Mesenchymal stem cell (in vitro differentiated cells and primary cell): ENCODE results near the gene AFAP1.
A peak's percentile ranks its signal among the peaks of the same experiment; 100 is the strongest.

Experiments used
- DNase-seq: peaks from one replicate; pipeline ENCODE4 v3.0.0-alpha.2; 2013
- H2AFZ ChIP-seq: one replicate; pipeline ENCODE4 v1.6.1; 2013; ENCODE audit warnings: low read depth, mild to moderate bottlenecking, control low read depth, inconsistent platforms, low read length, moderate library complexity
- H2AK5ac ChIP-seq: 2 replicates; pipeline ENCODE4 v1.6.1; 2013; ENCODE audit warnings: low read length, moderate library complexity, mild to moderate bottlenecking, inconsistent platforms; ENCODE audit not compliant: severe bottlenecking
- H2BK120ac ChIP-seq: one replicate; pipeline ENCODE4 v1.6.1; 2013; ENCODE audit warnings: low read depth, mild to moderate bottlenecking, inconsistent platforms, low read length, moderate library complexity
- H2BK12ac ChIP-seq, 2 experiments: one replicate each; pipeline ENCODE4 v1.6.1; 2013; ENCODE audit warnings: inconsistent platforms in 2 of 2, low read length in 2 of 2, mild to moderate bottlenecking in 2 of 2, moderate library complexity in 2 of 2, control low read depth in 1 of 2
- H2BK15ac ChIP-seq: one replicate; pipeline ENCODE4 v1.6.1; 2013; ENCODE audit warnings: mild to moderate bottlenecking, low read depth, inconsistent platforms; ENCODE audit not compliant: poor library complexity, severe bottlenecking
- H2BK5ac ChIP-seq: 2 replicates; pipeline ENCODE4 v1.6.1; 2013; ENCODE audit warnings: low read depth, mild to moderate bottlenecking, low read length, control low read depth, inconsistent platforms; ENCODE audit not compliant: poor library complexity, severe bottlenecking
- H3K14ac ChIP-seq, 2 experiments: one replicate each; pipeline ENCODE4 v1.6.1; 2013; ENCODE audit warnings: inconsistent platforms in 2 of 2, low read length in 2 of 2, control low read depth in 1 of 2, mild to moderate bottlenecking in 1 of 2, moderate library complexity in 1 of 2
- H3K18ac ChIP-seq, 2 experiments: one replicate each; pipeline ENCODE4 v1.6.1; 2013; ENCODE audit warnings: inconsistent platforms in 2 of 2, low read length in 2 of 2, control low read depth in 1 of 2, low read depth in 1 of 2, mild to moderate bottlenecking in 1 of 2
- H3K23ac ChIP-seq, 2 experiments: one replicate each; pipeline ENCODE4 v1.6.1; 2013; ENCODE audit warnings: inconsistent platforms in 2 of 2, low read length in 2 of 2, mild to moderate bottlenecking in 2 of 2, moderate library complexity in 2 of 2, control low read depth in 1 of 2
- H3K27ac ChIP-seq: 2 replicates; pipeline ENCODE4 v1.5.1; 2013; ENCODE audit warnings: mild to moderate bottlenecking, moderate library complexity, low read length, control low read depth, inconsistent platforms; ENCODE audit not compliant: poor library complexity, severe bottlenecking
- H3K27me3 ChIP-seq, 2 experiments: 2 replicates each; pipeline versions ENCODE4 v1.6.1 to v1.7.0; 2013; ENCODE audit warnings: low read length in 2 of 2, mild to moderate bottlenecking in 2 of 2, moderate library complexity in 2 of 2, control low read depth in 1 of 2, inconsistent platforms in 1 of 2; ENCODE audit not compliant: control insufficient read depth in 1 of 2, insufficient read depth in 1 of 2
- H3K36me3 ChIP-seq, 2 experiments: 2 replicates each; pipeline versions ENCODE4 v1.6.1 to v1.7.0; 2013; ENCODE audit warnings: low read length in 2 of 2, control low read depth in 1 of 2, inconsistent platforms in 1 of 2, low read depth in 1 of 2, mild to moderate bottlenecking in 1 of 2; ENCODE audit not compliant: insufficient read depth in 2 of 2, control insufficient read depth in 1 of 2
- H3K4ac ChIP-seq, 2 experiments: one replicate each; pipeline ENCODE4 v1.6.1; 2013; ENCODE audit warnings: inconsistent platforms in 2 of 2, low read length in 2 of 2, mild to moderate bottlenecking in 2 of 2, moderate library complexity in 2 of 2, control low read depth in 1 of 2, low read depth in 1 of 2
- H3K4me1 ChIP-seq: 2 replicates; pipeline ENCODE4 v1.6.1; 2013; ENCODE audit warnings: low read depth, low read length, control low read depth; ENCODE audit not compliant: control insufficient read depth, insufficient read depth
- H3K4me2 ChIP-seq: 2 replicates; pipeline ENCODE4 v1.6.1; 2013; ENCODE audit warnings: low read length, mild to moderate bottlenecking, inconsistent platforms; ENCODE audit not compliant: poor library complexity, severe bottlenecking
- H3K4me3 ChIP-seq, 2 experiments: 2 replicates each; pipeline versions ENCODE4 v1.5.1 to v1.7.0; 2013; ENCODE audit warnings: low read length in 2 of 2, mild to moderate bottlenecking in 2 of 2, control low read depth in 1 of 2, low read depth in 1 of 2; ENCODE audit not compliant: insufficient read depth in 1 of 2
- H3K79me1 ChIP-seq: replicated peaks from 2 replicates; pipeline ENCODE4 v1.6.1; 2013; ENCODE audit warnings: mild to moderate bottlenecking, control low read depth, low read length, inconsistent platforms; ENCODE audit not compliant: poor library complexity, severe bottlenecking
- H3K9ac ChIP-seq: 2 replicates; pipeline ENCODE4 v1.7.0; 2013; ENCODE audit warnings: mild to moderate bottlenecking, low read length, moderate library complexity
- H3K9me3 ChIP-seq: 2 replicates; pipeline ENCODE4 v1.7.0; 2013; ENCODE audit warnings: mild to moderate bottlenecking, low read length; ENCODE audit not compliant: control insufficient read depth
- H4K8ac ChIP-seq: one replicate; pipeline ENCODE4 v1.6.1; 2013; ENCODE audit warnings: inconsistent platforms, mild to moderate bottlenecking, low read length, moderate library complexity
- H4K91ac ChIP-seq: one replicate; pipeline ENCODE4 v1.6.1; 2013; ENCODE audit warnings: mild to moderate bottlenecking, low read length, inconsistent platforms
- WGBS: methylation state at CpG from one replicate; pipeline ENCODE4 v1.1.7; 2013; ENCODE audit warnings: mixed read lengths; 5-methylcytosine and 5-hydroxymethylcytosine counted together

The AFAP1 gene

DNA sequence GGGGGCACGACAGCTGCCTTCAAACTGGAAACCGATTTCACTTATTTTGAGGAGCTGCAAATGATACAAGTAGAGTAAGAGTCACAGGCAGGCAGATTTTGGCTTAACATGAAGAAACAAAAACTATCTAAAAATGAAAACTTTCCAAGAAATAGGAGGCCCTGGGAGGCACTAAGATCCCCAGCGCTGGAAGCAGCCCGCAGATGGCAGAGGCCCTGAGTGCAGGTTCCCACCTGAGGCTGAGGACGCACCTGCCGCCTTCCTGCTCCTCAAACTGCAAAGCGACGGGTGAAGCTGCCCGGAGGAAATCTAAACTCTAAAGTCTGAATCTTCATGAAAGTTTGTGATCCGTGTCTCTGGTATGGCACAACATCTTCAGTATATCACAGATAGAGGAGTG, 138.7 kb downstream of the AFAP1 start:
- Histone ChIP-seq H3K4me2 (no peak overlapping the region), H2AFZ (no peak overlapping the region), H3K4ac (no peak overlapping the region), H3K23ac (no peak overlapping the region), H3K27me3 (no peaks in the 10 kb centered on the region), H3K36me3 (peaks cover 46 to 68% of the 10 kb centered on the region in 2 experiments), H3K4me1 (peaks cover 11% of the 10 kb centered on the region), H4K91ac (no peak overlapping the region), H4K8ac (no peak overlapping the region), H3K79me1 (peaks cover 36% of the 10 kb centered on the region), H3K18ac (no peak overlapping the region), H2AK5ac (no peak overlapping the region), H3K9ac (no peak overlapping the region), H2BK120ac (no peak overlapping the region), H3K4me3 (no peak overlapping the region), H3K9me3 (no peaks in the 10 kb centered on the region), H2BK5ac (no peak overlapping the region), H2BK15ac (no peak overlapping the region), H3K14ac (no peak overlapping the region), H2BK12ac (no peak overlapping the region), H3K27ac (no peak overlapping the region)
- DNase-seq, result no peak
- 98% methylated on average over 9 of the region's 10 CpGs for WGBS

DNA sequence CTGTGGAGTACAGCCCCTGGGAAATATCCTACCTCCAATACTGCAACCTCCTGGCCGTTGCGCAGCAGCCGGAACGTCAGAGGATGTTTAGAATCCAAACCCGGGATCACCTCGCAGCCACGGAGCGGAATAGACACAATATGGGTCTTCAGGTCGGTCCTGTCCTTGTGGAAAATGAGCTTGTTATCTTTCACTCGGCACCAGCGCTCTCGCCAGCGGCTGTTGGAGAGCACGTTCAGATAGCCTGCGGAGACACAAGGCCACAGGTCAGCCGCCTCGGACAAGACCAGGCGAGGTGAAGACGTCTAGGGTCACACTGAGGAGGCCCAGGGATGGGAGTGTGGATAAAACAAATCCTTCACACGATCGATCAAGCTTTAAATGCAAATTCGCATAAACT, 139.3 kb downstream of the AFAP1 start:
- no peak for DNase-seq
- Histone ChIP-seq H3K9me3 (no peaks in the 10 kb centered on the region), H3K36me3 (peaks cover 46 to 67% of the 10 kb centered on the region in 2 experiments), H3K4me2 (no peak overlapping the region), H3K4ac (no peak overlapping the region), H3K4me3 (no peak overlapping the region), H2BK120ac (peak overlapping the region; percentile 9), H2AFZ (no peak overlapping the region), H4K8ac (no peak overlapping the region), H3K79me1 (peaks cover 37% of the 10 kb centered on the region), H4K91ac (no peak overlapping the region), H3K14ac (no peak overlapping the region), H3K23ac (no peak overlapping the region), H3K27me3 (no peaks in the 10 kb centered on the region), H2AK5ac (no peak overlapping the region), H2BK12ac (no peak overlapping the region), H2BK15ac (no peak overlapping the region), H3K9ac (no peak overlapping the region), H3K4me1 (peaks cover 8% of the 10 kb centered on the region), H3K27ac (no peak overlapping the region), H2BK5ac (no peak overlapping the region), H3K18ac (no peak overlapping the region)
- WGBS, result 93% methylated on average over 22 of the region's 22 CpGs

DNA sequence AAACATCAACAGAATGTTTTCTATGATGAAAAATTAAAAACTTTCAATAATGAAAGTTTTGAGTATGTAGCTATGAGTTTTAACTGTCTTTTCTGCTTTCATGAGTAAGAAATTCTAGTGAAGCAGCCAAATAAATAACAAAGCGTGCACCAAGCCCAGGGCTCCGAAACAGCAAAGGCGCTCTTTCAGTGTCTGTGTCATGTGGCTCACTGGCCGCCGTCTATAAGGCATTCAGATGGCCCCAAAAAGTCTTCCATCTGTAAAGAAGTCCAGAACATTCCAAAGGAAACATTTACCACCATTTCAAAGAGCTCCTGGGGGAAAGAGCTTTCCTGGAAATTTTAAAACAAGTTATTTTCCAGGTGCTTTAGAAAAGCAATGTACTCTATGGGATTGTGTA, 139.9 kb downstream of the AFAP1 start:
- 98% methylated on average over 5 of the region's 5 CpGs for WGBS
- Histone ChIP-seq H3K27ac (no peak overlapping the region), H2BK5ac (no peak overlapping the region), H4K8ac (no peak overlapping the region), H4K91ac (no peak overlapping the region), H2BK12ac (no peak overlapping the region), H3K18ac (no peak overlapping the region), H3K4me3 (no peak overlapping the region), H3K27me3 (no peaks in the 10 kb centered on the region), H3K36me3 (peaks cover 45 to 63% of the 10 kb centered on the region in 2 experiments), H3K9me3 (no peaks in the 10 kb centered on the region), H3K4me2 (no peak overlapping the region), H3K79me1 (peaks cover 37% of the 10 kb centered on the region), H3K9ac (no peak overlapping the region), H2AK5ac (no peak overlapping the region), H3K4me1 (peaks cover 3% of the 10 kb centered on the region), H3K4ac (no peak overlapping the region), H2AFZ (no peak overlapping the region), H2BK120ac (no peak overlapping the region), H2BK15ac (no peak overlapping the region), H3K23ac (no peak overlapping the region), H3K14ac (no peak overlapping the region)
- no peak for DNase-seq

- no peak overlapping the region for H3K27ac ChIP-seq
- no peaks in the 10 kb centered on the region for H3K27me3 ChIP-seq
- H2AFZ ChIP-seq, result no peak overlapping the region
- H3K36me3 ChIP-seq, result peaks cover 41 to 59% of the 10 kb centered on the region in 2 experiments
- H3K14ac ChIP-seq, result no peak overlapping the region
- H3K4me1 ChIP-seq, result no peaks in the 10 kb centered on the region
- no peaks in the 10 kb centered on the region for H3K9me3 ChIP-seq
- 98% methylated on average over 11 of the region's 11 CpGs for WGBS
- H3K4me3 ChIP-seq, result no peak overlapping the region
- no peak overlapping the region for H4K8ac ChIP-seq
- H2AK5ac ChIP-seq, result no peak overlapping the region
- H2BK120ac ChIP-seq, result no peak overlapping the region
- H2BK5ac ChIP-seq, result no peak overlapping the region
- no peak overlapping the region for H3K4ac ChIP-seq
- no peak overlapping the region for H2BK15ac ChIP-seq
- no peak overlapping the region for H3K4me2 ChIP-seq
- no peak overlapping the region for H3K23ac ChIP-seq
- no peak for DNase-seq
- no peak overlapping the region for H4K91ac ChIP-seq
- H3K79me1 ChIP-seq, result peaks cover 36% of the 10 kb centered on the region
- no peak overlapping the region for H2BK12ac ChIP-seq
- H3K9ac ChIP-seq, result no peak overlapping the region
- H3K18ac ChIP-seq, result no peak overlapping the region
These were observed 140.4 kb downstream of the AFAP1 start for GRCh38 chr4:7799306-7799705.
